Activated T-helper 2 cell treated with anti-CD3 and anti-CD28 coated beads, Interferon-gamma antibody, Interleukin-2, Interleukin-4, amounts not matched to agents 10 μg/mL and 5 μg/mL and 100 μg/mL, durations not matched to agents 14 hours and 24 hours and 36 hours (primary cell): ENCODE measurements around the gene ABLIM3. TPM values are rescaled to one million over a fixed set of nuclear protein-coding genes. Genes with fewer than 3 reads are reported as not detected.

Experiments
- DNase-seq: peaks from one replicate; pipeline ENCODE4 v3.0.0; 2021; ENCODE audit warnings: low spot score
- H3K27ac Mint-ChIP-seq: one replicate; pipeline ENCODE4 v1.8.0; 2021; ENCODE audit warnings: mixed read lengths
- H3K27me3 Mint-ChIP-seq: one replicate; pipeline ENCODE4 v1.8.0; 2021; ENCODE audit warnings: low read depth, mixed read lengths
- H3K36me3 Mint-ChIP-seq: one replicate; pipeline ENCODE4 v1.8.0; 2021; ENCODE audit warnings: low read depth, mixed read lengths
- H3K4me1 Mint-ChIP-seq: one replicate; pipeline ENCODE4 v1.8.0; 2021; ENCODE audit warnings: low read depth, mixed read lengths
- H3K4me3 Mint-ChIP-seq: one replicate; pipeline ENCODE4 v1.8.0; 2021; ENCODE audit warnings: low read depth, mild to moderate bottlenecking, moderate library complexity, mixed read lengths
- H3K9me3 Mint-ChIP-seq: one replicate; pipeline ENCODE4 v1.8.0; 2021; ENCODE audit warnings: mixed read lengths
- intact Hi-C: fragments of 100-400 bp; cut with micrococcal nuclease; formaldehyde crosslinking; loops from one replicate; pipeline ENCODE4 v1.15.1; 2023
- total RNA-seq: library from RNA; stranded (reverse); gene quantifications from 2 replicates; pipeline ENCODE4 v1.2.3, GENCODE V29; 2022

Gene ABLIM3
- total RNA-seq, 1 donor from 2014 or later = not detected

DNA sequence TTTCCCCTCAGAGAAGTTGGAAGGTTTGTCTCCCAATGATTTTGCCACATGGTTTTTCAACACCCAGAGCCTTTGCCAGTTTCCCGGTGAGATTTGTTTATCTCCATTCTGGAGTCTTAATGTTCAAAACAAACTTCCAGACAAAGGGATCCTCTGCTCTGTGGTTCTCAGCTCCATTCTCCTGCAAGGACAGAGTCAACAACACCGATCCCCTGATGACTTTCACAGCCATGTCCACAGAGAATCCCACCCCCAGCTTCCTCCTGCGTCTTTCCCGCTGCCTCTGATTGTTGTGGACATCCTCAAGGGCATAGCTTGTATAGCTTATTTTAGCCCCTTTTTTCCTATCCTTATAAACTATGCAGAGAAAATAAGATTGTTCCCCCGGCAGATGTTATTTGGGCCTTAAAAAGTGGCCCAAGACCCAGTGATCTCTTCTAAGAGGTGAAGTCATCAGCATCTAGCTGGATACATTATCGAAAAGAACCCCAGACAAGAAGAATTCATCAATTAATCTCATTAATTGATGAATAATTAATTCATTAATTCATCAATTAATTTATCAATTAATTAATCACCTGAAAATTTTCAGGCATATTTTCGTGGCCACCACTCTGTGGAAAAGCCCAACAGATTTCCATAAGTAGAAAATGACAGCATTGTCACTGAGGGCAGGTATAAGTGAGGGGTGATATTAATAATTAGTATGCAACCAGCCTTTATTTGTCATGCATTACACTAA lies 2.9 kb upstream of the ABLIM3 start:
- Mint-ChIP-seq H3K9me3 (no peaks in the 10 kb centered on the region), H3K36me3 (no peaks in the 10 kb centered on the region), H3K4me1 (no peaks in the 10 kb centered on the region), H3K27me3 (peaks cover 34% of the 10 kb centered on the region), H3K27ac (no peak overlapping the region), H3K4me3 (no peak overlapping the region)
- intact Hi-C loops = no loop called here
- no peak for DNase-seq

DNA sequence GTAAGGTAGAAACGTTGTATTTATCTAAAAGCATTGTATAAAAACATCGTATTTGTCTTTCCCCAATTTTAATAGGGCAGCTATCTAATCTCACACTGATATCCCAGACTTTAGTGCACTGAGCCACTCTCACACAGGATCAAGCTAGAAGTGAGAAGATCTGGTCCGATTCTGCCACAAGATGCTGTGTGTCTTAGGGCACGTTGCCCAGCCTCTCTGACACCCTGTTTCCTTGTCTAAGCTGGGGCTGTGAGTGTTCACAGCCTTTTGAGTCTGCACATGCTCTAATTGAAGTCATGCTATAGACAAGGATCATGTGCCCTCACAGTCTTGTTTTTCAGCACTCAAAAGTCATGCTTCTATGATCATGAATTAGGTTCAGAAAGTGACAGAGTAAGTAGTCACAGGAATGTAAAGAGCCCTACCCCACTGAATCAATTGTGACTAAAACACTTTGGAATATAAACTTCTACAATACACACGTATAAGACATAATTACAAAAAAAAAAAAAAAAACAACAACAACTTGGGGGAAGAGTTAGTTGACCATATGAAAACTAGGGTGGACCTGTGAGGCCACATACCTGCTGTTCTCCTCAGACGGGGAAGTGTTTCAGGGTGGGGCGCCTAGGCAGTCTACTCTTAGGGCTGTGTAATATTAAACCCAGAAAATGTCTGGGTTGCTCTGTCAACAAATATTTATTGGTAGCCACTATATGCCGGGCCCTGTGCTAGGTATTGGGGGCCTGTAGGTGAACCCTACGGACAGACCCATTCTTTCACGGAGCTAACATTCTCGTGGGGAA lies 893 bp upstream of the ABLIM3 start:
- Mint-ChIP-seq H3K4me1 (no peaks in the 10 kb centered on the region), H3K4me3 (no peak overlapping the region), H3K36me3 (no peaks in the 10 kb centered on the region), H3K27me3 (peaks cover 42% of the 10 kb centered on the region), H3K27ac (no peak overlapping the region), H3K9me3 (no peaks in the 10 kb centered on the region)
- intact Hi-C loops = loop anchor here (1.0 kb wide), 1 partner anchor 129 kb away; no protein-coding TSS in a partner anchor
- no peak for DNase-seq

DNA sequence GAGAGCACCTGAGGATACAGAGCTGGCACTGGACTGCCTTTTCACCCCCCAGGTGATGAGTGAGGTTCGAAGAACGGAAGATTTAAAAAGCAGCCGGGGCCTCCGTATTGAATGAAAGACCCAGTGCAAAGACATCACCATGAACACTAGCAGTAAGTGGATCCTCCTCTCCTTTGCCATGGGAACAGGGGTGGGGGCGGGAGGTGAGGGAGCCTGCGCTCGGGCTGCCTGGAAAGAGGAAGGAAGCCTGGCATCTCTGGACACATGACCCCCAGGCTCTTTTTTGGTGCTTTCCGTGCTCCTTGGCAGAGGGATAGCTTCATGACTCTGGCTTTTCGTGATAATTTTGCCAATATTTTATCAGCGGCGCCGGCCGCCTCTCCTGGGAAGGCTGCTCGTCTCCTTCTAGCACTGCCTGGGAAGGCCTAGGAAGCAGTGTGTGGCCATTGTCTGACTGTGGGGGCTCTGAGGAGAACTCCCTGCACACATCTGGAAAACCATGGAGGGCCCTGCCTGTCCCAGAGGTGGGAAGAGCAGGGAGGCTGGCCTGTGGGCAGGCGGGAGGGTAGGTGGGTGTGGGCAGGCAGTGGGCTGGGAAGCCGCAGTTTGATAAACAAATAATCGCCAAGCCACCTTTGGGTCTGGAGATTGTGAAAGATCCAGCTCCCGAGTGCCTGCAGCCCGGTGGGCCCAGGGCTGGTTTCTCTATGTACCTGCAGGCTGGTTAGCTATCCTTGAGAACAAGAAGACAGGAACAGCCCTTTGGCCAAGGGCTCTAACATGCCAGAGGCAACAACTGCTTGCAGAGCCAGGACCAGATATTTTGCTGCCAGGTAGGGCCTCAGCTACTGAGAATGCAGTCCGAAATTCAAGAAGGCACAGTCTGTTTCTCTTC lies 911 bp downstream of the ABLIM3 start:
- no peaks in the 10 kb centered on the region for H3K9me3 Mint-ChIP-seq
- H3K4me1 Mint-ChIP-seq = no peaks in the 10 kb centered on the region
- intact Hi-C loops = loop anchor here (1.0 kb wide), 1 partner anchor 127 kb away; no protein-coding TSS in a partner anchor
- DNase-seq = no peak
- H3K4me3 Mint-ChIP-seq = no peak overlapping the region
- H3K36me3 Mint-ChIP-seq = no peaks in the 10 kb centered on the region
- peaks cover 37% of the 10 kb centered on the region for H3K27me3 Mint-ChIP-seq
- H3K27ac Mint-ChIP-seq = no peak overlapping the region

DNA sequence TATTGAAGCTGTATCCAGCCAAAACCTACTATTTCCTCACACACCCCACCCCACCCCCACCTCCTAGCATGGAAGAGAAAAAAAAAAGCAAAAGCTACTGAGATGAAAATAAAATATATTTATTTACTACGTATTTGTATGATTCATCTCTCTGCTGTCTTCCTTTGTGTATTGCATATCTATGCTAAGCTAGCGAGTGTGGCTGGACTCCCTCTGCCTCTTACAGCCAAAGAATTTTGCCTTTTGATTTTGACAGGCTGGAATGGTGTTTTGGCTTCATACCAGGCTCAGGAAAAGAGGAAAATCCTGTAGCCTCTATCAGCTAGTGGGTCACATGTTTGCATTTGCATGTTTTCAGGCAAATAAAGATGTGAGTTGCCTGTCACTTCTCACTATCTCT lies 2.2 kb downstream of the ABLIM3 start:
- H3K27me3 Mint-ChIP-seq = peaks cover 31% of the 10 kb centered on the region
- intact Hi-C loops = no loop called here
- no peaks in the 10 kb centered on the region for H3K4me1 Mint-ChIP-seq
- no peaks in the 10 kb centered on the region for H3K36me3 Mint-ChIP-seq
- H3K27ac Mint-ChIP-seq = no peak overlapping the region
- no peak overlapping the region for H3K4me3 Mint-ChIP-seq
- DNase-seq = no peak
- no peaks in the 10 kb centered on the region for H3K9me3 Mint-ChIP-seq

DNA sequence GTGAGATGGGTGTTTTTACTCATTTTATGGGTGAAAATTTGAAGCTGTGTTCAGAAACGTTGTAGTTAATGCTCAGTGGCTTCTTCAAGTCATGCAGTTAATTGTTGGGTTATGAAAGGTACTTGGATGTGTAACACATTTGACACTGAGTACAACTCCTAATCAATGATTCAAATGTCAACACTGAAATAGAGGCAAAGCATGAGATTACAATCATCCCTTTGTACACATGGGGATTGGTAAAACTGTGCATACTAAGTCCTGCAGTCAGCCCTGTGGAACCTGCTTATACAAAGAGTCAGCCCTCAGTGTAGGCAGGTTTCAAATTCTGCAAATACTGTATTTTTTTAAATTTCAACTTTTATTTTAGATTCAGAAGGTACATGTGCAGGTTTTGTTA lies 3.3 kb downstream of the ABLIM3 start:
- intact Hi-C loops = no loop called here
- DNase-seq = no peak
- peaks cover 31% of the 10 kb centered on the region for H3K27me3 Mint-ChIP-seq
- no peak overlapping the region for H3K27ac Mint-ChIP-seq
- H3K4me1 Mint-ChIP-seq = no peaks in the 10 kb centered on the region
- H3K36me3 Mint-ChIP-seq = no peaks in the 10 kb centered on the region
- H3K4me3 Mint-ChIP-seq = no peak overlapping the region
- no peaks in the 10 kb centered on the region for H3K9me3 Mint-ChIP-seq

DNA sequence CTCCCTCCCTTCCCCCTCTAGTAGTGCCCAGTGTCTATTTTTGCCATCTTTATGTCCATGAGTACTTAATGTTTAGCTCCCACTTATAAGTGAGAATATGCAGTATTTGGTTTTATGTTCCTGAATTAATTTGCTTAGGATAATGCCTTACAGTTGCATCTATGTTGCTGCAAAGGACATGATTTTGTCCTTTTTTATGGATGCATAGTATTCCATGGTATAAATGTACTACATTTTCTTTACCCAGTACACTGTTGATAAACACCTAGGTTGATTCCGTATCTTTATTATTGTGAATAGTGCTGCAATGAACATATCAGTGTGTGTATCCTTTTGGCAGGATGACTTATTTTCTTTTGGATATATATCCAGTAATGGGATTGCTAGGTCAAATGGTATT lies 3.8 kb downstream of the ABLIM3 start:
- peaks cover 30% of the 10 kb centered on the region for H3K27me3 Mint-ChIP-seq
- no peaks in the 10 kb centered on the region for H3K9me3 Mint-ChIP-seq
- no peaks in the 10 kb centered on the region for H3K4me1 Mint-ChIP-seq
- no peak for DNase-seq
- no peaks in the 10 kb centered on the region for H3K36me3 Mint-ChIP-seq
- intact Hi-C loops = no loop called here
- no peak overlapping the region for H3K27ac Mint-ChIP-seq
- no peak overlapping the region for H3K4me3 Mint-ChIP-seq

DNA sequence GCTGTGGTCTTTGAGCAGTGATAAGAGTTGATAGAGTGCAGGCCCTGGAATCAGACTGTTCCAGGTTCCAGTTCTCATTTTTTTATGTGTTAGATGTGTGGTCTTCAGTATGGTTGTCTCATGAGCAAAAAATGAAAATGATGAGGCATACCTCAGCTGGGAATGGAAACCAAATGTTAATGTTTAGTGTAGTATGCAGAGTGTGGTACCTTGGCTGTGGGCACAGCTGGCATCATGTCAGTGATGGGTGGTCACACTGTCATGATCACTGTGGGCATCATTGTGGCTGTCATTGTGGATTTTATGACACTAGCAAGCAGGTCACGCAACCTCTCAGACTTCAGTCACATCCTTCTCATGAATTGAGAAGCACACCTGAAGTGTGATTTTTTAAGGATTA lies 6.4 kb downstream of the ABLIM3 start:
- intact Hi-C loops = no loop called here
- DNase-seq = no peak
- Mint-ChIP-seq H3K36me3 (no peaks in the 10 kb centered on the region), H3K4me3 (no peak overlapping the region), H3K27ac (no peak overlapping the region), H3K4me1 (no peaks in the 10 kb centered on the region), H3K27me3 (peaks cover 20% of the 10 kb centered on the region), H3K9me3 (no peaks in the 10 kb centered on the region)

DNA sequence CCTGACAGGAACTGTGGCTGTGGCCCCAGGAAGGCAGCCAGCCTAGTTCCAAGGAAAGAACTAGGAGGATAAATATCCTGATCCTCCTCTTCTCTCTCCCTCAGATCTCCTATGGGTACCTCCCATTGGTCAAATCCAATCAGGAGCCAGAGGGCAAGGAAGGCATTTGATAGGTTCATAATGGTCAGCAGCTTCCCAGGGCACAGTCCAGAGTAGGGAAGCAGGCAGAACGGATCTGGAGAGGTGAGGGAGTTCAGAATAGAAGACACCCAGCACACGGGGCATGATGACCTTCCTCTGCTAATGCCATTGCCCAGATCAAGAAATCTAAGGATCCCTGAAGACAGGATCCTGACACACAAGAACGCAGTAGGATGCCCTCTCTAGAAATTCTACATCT lies 8.6 kb downstream of the ABLIM3 start:
- Mint-ChIP-seq H3K27ac (no peak overlapping the region), H3K36me3 (no peaks in the 10 kb centered on the region), H3K4me1 (no peaks in the 10 kb centered on the region), H3K27me3 (peaks cover 8% of the 10 kb centered on the region), H3K4me3 (no peak overlapping the region), H3K9me3 (no peaks in the 10 kb centered on the region)
- intact Hi-C loops = no loop called here
- no peak for DNase-seq

DNA sequence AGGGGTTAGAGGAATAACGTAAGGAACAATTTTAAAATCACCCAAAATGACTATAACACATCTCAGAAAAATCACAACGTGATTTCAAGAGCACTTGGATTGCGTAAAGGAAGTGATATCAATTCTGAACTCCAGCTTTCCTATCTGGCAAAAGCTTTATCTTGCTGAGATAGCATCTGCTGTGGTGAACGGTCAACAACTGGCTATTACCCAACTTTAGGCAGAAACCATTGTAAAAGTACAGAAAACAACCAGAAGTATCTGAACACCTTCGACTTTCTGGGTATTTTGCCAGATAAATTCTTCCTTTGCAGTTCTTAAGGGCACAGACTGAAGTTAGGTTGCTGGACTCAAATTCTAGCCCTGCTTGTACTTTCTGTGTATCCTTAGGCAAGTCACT lies 9.2 kb downstream of the ABLIM3 start:
- Mint-ChIP-seq H3K27me3 (peaks cover 6% of the 10 kb centered on the region), H3K27ac (no peak overlapping the region), H3K36me3 (no peaks in the 10 kb centered on the region), H3K4me3 (no peak overlapping the region), H3K4me1 (no peaks in the 10 kb centered on the region), H3K9me3 (no peaks in the 10 kb centered on the region)
- no peak for DNase-seq
- intact Hi-C loops = no loop called here

DNA sequence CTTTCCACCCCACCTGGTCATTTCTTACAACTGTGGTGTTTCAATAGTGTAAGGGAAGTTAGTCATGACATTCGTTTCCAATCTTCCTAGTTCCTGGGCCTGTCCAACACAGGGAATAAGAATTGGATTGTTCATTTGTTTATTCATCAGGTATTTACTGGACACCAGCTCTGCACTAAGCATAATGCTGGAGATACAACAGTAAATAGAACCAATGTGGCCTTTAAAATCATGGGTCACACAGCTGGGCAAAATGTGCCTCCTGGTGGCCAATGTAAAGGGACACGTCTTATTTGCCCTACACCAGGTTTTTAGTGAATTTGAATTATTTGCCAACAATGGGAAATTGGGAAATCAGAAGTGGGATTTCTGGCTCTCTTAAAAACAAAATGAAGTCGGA lies 10.4 kb downstream of the ABLIM3 start:
- no peak overlapping the region for H3K4me3 Mint-ChIP-seq
- no peaks in the 10 kb centered on the region for H3K9me3 Mint-ChIP-seq
- no peak for DNase-seq
- intact Hi-C loops = no loop called here
- H3K27me3 Mint-ChIP-seq = peaks cover 3% of the 10 kb centered on the region
- H3K36me3 Mint-ChIP-seq = no peaks in the 10 kb centered on the region
- H3K4me1 Mint-ChIP-seq = no peaks in the 10 kb centered on the region
- H3K27ac Mint-ChIP-seq = no peak overlapping the region

DNA sequence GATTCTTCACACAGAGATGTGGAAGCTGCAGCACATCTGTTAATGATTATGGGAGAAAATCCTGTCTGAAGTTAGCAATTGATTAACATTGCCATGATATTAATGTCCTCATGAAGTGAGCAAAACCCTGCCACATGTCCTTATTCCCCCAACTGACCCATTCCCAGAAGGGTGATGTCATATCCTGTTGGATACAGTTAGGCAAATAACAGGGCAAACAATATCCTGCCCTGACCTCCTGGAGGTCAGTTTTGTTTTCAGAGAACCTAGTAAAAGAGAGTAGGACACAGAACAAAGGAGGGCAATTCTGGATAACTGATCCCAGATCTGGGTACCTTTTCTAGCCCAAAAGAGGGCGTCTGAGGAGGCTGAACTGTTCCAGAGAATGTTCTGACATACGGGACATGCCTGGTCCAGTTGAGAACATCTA lies 11.0 kb downstream of the ABLIM3 start:
- Mint-ChIP-seq H3K4me1 (no peaks in the 10 kb centered on the region), H3K27ac (no peak overlapping the region), H3K4me3 (no peak overlapping the region), H3K9me3 (no peaks in the 10 kb centered on the region), H3K27me3 (peaks cover 3% of the 10 kb centered on the region), H3K36me3 (no peaks in the 10 kb centered on the region)
- intact Hi-C loops = no loop called here
- no peak for DNase-seq

DNA sequence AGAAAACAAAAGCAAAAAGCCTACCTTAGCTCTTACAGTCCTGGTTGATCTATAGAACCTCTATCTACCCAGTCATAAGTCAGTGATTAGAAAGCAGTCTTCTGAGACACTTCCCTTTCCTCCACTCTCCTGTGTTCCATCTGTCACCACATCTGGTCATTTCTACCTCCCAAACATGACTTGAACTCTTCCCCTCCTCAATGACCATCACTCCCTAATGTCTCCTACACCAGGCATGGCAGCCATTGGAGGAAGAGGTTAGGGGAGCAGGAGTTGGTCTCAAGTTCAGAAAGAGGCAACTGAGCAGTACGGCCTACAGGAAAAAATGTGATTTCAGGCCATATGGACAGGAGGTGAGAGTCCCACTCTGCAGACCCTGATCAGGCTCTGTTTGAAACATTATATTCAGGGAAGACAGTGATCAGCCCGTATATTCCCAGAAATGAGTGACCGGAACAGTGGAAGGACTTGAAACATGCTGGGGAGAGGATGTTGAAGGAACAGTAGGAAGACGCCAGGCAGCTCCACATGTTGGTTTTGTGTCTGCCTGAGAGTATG lies 12.0 kb downstream of the ABLIM3 start:
- Mint-ChIP-seq H3K9me3 (no peaks in the 10 kb centered on the region), H3K4me1 (no peaks in the 10 kb centered on the region), H3K27ac (no peak overlapping the region), H3K4me3 (no peak overlapping the region), H3K36me3 (no peaks in the 10 kb centered on the region), H3K27me3 (peaks cover 5% of the 10 kb centered on the region)
- DNase-seq = no peak
- intact Hi-C loops = no loop called here
